ENCODE results near the gene ELMO1. TPM values are rescaled to one million over a fixed set of nuclear protein-coding genes. Genes with fewer than 3 reads are reported as not detected.

Gene ELMO1
- total and polyA plus RNA-seq, 11 donors, result 6.9 to 38.6 (median 14.7) TPM

DNA sequence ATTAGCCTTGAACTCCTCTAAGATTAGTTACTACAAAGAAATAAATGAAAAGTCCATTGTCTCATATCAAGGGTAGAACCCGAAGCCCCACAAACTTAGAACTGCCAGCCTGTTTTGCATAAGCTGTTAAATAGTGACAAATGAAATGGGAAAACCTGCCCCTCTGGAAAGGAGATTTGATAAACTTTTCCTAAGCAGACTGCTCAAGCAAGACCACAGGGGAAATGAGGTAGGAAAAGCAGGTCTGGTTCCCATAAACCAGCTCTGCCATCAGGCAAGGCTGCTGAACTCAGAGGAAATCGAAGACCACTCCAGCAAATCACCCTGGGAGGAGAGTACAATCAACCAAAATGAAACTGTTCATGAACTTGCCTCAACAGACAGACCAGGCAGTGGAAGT is 542.8 kb downstream of the ELMO1 start:
- H3K9me3 ChIP-seq, result no peaks in the 10 kb centered on the region
- no peak overlapping the region for H3K27ac ChIP-seq
- intact Hi-C loops (cut with DNase I), result no loop called here
- ATAC-seq, result no peak
- H3K36me3 ChIP-seq, result peaks cover 0 to 4% (median 0%) of the 10 kb centered on the region in 9 donors
- no peak overlapping the region for H3K4me3 ChIP-seq
- no peak for DNase-seq
- no peak for TF ChIP-seq POLR2A (IDR thresholded peaks at IDR 0.05)
- TF ChIP-seq, protein P1, sequence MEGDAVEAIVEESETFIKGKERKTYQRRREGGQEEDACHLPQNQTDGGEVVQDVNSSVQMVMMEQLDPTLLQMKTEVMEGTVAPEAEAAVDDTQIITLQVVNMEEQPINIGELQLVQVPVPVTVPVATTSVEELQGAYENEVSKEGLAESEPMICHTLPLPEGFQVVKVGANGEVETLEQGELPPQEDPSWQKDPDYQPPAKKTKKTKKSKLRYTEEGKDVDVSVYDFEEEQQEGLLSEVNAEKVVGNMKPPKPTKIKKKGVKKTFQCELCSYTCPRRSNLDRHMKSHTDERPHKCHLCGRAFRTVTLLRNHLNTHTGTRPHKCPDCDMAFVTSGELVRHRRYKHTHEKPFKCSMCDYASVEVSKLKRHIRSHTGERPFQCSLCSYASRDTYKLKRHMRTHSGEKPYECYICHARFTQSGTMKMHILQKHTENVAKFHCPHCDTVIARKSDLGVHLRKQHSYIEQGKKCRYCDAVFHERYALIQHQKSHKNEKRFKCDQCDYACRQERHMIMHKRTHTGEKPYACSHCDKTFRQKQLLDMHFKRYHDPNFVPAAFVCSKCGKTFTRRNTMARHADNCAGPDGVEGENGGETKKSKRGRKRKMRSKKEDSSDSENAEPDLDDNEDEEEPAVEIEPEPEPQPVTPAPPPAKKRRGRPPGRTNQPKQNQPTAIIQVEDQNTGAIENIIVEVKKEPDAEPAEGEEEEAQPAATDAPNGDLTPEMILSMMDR (IDR thresholded peaks at IDR 0.05), result no peak
- WGBS, 4 donors, result 85 to 98% (median 94%) methylated on average over 2 of the region's 2 CpGs
- H3K27me3 ChIP-seq, result no peaks in the 10 kb centered on the region
- peaks cover 0 to 16% (median 0%) of the 10 kb centered on the region in 12 donors for H3K4me1 ChIP-seq

DNA sequence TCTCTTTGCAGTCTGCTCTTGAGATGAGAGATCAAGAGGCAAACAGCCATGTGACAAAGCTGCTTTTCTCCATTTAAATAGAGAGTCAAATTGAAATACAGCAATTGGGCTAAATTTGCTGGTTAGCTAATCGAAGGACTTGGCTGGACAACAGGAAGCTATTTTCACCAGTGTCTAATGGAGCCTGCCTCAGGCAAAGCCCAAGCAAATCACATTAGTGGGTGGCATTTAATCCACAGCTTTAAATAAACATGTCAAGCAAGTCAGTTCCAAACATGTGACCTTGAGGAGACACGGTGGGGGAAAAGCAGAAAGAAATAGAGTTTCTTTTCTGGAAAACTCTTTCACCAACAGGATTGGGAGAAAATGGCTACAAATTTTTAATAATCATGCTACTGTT is 543.9 kb downstream of the ELMO1 start:
- Histone ChIP-seq H3K27me3 (no peaks in the 10 kb centered on the region), H3K27ac (no peak overlapping the region), H3K36me3 (peaks cover 0 to 4% (median 0%) of the 10 kb centered on the region in 9 donors), H3K9me3 (no peaks in the 10 kb centered on the region), H3K4me3 (no peak overlapping the region), H3K4me1 (peaks cover 0 to 16% (median 0%) of the 10 kb centered on the region in 12 donors)
- TF ChIP-seq, protein P1 (IDR thresholded peaks at IDR 0.05), result no peak
- TF ChIP-seq POLR2A (IDR thresholded peaks at IDR 0.05), result no peak
- no peak for DNase-seq
- WGBS, 4 donors, result 24 to 45% (median 38%) methylated on average over 2 of the region's 2 CpGs
- peak in 1 of 4 donors; percentile 60 for ATAC-seq
- intact Hi-C loops (cut with DNase I), result no loop called here

DNA sequence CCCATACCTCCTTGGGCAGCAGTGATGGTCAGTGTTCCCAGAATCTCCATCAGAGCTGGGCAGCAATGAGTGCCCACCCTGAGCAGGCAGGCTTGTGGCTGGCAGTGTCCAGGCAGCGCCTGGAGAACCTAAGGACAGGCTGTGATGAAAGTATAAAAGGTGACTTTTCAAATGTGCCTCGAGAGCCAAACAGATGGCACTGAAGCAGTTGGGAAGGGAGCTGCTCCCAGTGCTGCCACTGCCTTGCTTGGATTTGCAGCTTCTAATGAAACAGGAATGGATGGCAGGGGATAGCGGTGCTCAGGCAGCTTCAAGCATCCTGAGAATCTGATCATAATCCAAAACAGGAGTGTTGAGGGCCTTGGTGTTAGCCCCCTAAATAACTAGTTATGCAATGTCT is 544.6 kb downstream of the ELMO1 start:
- 88 to 99% (median 93%) methylated on average over 3 of the region's 3 CpGs for WGBS, 4 donors
- no peaks in the 10 kb centered on the region for H3K27me3 ChIP-seq
- intact Hi-C loops (cut with DNase I), result no loop called here
- ATAC-seq (no peak), DNase-seq (no peak)
- peaks cover 0 to 4% (median 0%) of the 10 kb centered on the region in 9 donors for H3K36me3 ChIP-seq
- H3K27ac ChIP-seq, result no peak overlapping the region
- TF ChIP-seq, protein P1 (IDR thresholded peaks at IDR 0.05), result no peak
- no peak for TF ChIP-seq POLR2A (IDR thresholded peaks at IDR 0.05)
- no peak overlapping the region for H3K4me3 ChIP-seq
- no peaks in the 10 kb centered on the region for H3K9me3 ChIP-seq
- peaks cover 0 to 16% (median 0%) of the 10 kb centered on the region in 12 donors for H3K4me1 ChIP-seq

DNA sequence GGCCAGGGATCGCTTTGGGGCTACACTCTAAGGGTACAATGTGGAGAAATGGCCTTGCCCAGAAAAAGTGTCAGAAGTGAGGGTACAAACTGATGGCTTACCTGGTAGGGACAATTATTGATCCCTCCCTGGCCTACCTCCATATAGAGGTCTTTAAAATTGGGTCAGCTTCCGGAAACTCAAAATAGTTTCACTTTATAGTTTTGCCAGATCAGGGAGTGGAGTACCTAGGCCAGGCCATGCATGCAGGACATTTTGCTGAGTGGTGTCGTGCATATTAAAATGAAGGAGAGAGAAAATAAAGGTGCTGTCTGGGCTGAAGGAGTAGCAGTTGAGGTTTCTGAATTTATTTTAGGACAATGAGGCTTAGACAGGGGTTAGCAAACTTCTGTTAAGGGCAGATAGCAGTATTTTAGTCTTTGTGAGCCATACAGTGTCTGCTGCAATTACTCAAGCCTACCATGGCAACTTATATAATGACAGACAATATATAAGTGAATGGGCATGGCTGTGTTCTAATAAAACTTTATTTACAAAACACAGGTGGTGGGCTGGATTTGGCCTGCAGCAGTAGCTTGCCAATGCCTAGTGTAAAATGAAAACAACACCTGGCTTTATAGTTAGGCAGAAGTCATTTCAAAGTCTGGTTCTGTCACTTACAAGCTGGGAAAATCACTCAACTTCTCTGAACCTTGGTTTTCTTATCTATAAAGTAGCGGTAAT is 547.5 kb downstream of the ELMO1 start:
- H3K4me1 ChIP-seq, result peaks cover 0 to 22% (median 0%) of the 10 kb centered on the region in 12 donors
- H3K9me3 ChIP-seq, result no peaks in the 10 kb centered on the region
- 97 to 99% (median 97%) methylated on average over 4 of the region's 4 CpGs for WGBS, 4 donors
- no peak for DNase-seq
- no peak for ATAC-seq
- intact Hi-C loops (cut with DNase I), result no loop called here
- TF ChIP-seq, protein P1 (IDR thresholded peaks at IDR 0.05), result no peak
- TF ChIP-seq POLR2A (IDR thresholded peaks at IDR 0.05), result no peak
- H3K36me3 ChIP-seq, result peaks cover 0 to 4% (median 0%) of the 10 kb centered on the region in 9 donors
- H3K27me3 ChIP-seq, result no peaks in the 10 kb centered on the region
- H3K27ac ChIP-seq, result no peak overlapping the region
- H3K4me3 ChIP-seq, result no peak overlapping the region

All from heart left ventricle (tissue), 16 donors.